SK-MEL-5 (cell line): ENCODE data around the gene SHB. TPM values are rescaled to one million over a fixed set of nuclear protein-coding genes. Genes with fewer than 3 reads are reported as not detected.

Experiments
- DNase-seq: peaks from one replicate; pipeline ENCODE4 v3.0.0-alpha.2; 2016; ENCODE audit warnings: low read depth, low spot score
- in situ Hi-C: cut with HindIII; loops from 2 replicates; pipeline ENCODE4 v1.10.0; 2016; ENCODE audit warnings: low sequenced_read_pairs, high pct_unique_total_duplicates, low pct_unique_long_range_greater_than_20kb
- total RNA-seq: library from RNA; depleted of rRNA; stranded (reverse); fragments of >200 nt; shearing (Covaris generic); gene quantifications from 2 replicates; pipeline ENCODE4 v1.2.3, GENCODE V29; 2014

The SHB gene
- total RNA-seq, 1 experiment from 2014 or later = 1.6 TPM

- in situ Hi-C loops = no loop called here
- no peak for DNase-seq
Measured at GRCh38 chr9:38020151-38021076, 48.6 kb downstream of the SHB start.

DNA sequence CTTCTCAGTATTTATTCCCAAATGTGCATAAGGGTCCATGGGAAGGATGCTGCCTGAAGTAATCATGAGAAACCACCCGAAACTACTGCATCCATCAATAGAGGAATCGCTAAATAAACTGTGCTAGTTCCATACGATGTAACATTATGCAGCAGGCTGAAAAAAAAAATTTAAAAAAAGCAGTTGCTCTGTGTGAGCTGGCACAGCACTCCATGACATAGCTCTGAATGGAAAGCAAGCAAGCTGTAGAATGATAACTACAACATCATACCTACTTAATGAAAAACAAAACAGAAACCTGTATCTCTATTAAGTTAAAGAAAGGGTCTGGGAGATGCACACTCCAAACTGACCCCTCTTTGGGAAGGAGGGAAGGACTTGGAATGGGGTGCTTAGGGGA lies 49.3 kb downstream of the SHB start:
- no peak for DNase-seq
- in situ Hi-C loops = no loop called here

- in situ Hi-C loops = no loop called here
- DNase-seq = no peak
Measured at GRCh38 chr9:38018958-38019602, 49.9 kb downstream of the SHB start.

GRCh38 chr9:38018241-38018957 lies 50.6 kb downstream of the SHB start:
- in situ Hi-C loops = no loop called here
- no peak for DNase-seq

DNA sequence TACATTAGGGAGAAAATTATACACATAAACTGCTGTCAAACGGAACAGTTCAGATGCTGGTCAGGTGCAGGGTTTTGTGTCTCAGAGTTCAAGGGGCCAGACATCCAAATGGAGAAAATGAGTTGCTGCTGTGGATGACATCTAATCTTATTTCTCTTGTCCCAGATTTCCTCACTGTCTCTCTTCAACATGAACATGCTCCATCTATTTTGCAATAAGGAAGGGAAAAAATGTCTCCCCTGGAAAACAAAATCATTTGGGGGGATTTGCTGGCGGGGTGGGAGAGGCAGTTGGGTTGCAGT lies 51.2 kb downstream of the SHB start:
- no peak for DNase-seq
- in situ Hi-C loops = no loop called here

GRCh38 chr9:38017149-38017884 lies 51.7 kb downstream of the SHB start:
- in situ Hi-C loops = no loop called here
- DNase-seq = no peak

DNA sequence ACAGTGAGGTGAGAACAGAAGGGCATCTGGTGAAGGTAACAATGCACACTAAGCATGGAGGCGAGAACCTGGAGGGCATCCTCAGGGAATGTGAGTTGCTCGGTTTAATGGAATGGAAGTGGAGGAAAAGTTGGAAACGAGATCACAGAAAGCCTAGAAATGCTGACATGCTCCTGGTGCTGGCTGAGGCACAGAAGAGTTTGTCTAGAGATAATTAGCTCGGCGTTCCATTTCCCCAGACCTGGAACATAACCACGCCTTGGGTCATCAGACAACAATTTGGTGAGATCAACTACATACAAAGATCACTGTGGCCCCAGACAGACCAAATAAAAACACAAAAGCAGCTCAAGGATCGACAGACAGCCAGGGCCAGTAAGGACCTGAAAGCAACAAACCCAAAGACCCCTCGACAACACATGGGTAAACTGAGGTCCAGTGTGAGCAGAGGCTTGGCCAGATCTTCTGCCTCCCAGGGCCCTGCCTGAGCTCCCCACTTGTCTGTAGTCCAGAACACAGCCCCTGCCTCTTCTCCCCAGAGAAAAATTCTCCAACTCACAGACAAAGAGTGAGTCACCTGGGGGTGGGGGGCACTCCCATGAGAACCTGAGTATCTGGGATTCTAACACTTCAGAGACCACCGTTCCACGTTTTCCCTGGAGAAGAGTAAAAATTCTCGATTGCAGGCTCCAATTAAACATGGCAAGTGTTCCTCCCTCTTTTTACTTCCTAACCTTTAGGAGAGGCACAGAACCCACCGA lies 52.5 kb downstream of the SHB start:
- DNase-seq = no peak

DNA sequence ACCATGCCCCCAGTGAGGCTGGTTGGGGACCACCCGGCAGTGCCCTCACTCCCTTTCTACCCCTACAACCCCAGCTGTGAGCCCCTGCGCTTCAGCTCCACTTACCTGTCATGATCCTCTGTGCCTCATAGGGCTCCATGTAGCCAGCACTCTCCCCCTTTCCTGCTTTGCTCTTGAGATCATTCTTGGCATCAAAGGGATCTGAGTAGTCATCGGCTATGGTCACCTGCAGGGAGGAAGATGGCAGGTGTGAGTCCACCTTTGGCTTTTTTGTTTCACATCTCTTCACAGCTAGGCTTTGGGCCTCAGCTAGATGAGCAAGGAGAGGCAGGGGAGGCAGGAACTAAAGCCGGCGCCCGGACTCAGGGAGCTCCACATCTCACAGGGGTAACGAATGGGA lies 53.1 kb downstream of the SHB start:
- DNase-seq = no peak
- in situ Hi-C loops = no loop called here

More for the DNA sequence above, 52.5 kb downstream of the SHB start:
- in situ Hi-C loops = no loop called here

DNA sequence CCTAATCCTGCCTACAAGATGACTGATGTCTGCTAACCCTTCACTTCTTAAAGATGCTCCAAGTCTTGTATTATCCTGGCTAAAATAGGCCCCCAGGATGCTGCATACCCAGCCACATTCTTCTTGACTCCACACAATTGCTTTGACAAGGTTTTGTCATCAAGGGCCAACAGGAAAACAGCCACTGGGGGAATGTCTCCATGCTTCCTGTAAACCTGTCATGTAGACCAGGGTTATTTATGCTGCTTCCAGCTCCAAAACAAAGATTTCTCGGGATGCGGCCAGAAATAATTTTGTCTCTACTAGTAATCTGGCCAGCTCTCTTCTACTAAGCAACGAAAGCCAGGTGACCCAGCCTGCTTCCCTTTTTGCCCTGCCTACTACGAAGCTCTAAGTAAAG lies 53.8 kb downstream of the SHB start:
- in situ Hi-C loops = no loop called here
- no peak for DNase-seq

GRCh38 chr9:38012767-38013450 lies 56.1 kb downstream of the SHB start:
- no peak for DNase-seq
- in situ Hi-C loops = no loop called here

DNA sequence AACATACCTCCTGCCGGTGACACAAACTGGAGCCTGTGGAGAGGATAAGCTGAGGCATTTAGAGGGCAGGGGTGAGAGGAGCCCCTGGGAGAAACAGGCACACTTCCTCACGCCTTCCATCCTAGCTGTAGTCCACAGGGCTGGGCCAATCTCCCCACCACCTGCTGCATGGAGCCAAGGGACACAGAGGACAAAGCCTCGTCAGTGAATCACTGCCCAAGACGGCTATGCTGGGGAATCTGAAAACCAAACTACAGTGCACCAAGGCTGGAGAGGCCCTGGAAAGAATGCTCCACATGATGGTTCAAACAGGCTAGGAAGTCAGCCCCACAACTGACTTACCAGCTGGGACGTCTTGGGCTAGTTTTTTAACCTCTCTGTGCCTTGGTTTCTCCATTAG lies 57.0 kb downstream of the SHB start:
- DNase-seq = no peak
- in situ Hi-C loops = no loop called here

GRCh38 chr9:38010918-38011704 lies 57.9 kb downstream of the SHB start:
- DNase-seq = no peak
- in situ Hi-C loops = no loop called here

DNA sequence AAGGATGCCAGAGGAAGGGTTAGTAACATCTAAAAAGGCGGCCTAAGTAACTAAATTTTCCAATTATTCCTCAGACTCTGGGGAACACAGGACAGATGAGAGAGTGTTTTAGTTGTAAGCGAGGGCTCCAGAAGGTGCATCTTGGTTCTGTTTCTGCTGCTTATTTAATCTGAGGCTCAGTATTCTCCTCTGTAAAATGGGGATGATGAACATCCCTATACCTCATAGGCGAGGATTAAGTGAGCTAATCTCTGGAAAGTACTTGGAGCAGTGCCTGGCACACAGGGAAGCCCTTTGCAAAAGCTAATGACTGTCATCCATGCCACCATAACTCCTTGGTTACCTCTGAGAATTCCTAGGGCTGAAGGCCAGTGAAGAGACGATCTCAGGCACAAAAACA lies 59.0 kb downstream of the SHB start:
- in situ Hi-C loops = no loop called here

DNA sequence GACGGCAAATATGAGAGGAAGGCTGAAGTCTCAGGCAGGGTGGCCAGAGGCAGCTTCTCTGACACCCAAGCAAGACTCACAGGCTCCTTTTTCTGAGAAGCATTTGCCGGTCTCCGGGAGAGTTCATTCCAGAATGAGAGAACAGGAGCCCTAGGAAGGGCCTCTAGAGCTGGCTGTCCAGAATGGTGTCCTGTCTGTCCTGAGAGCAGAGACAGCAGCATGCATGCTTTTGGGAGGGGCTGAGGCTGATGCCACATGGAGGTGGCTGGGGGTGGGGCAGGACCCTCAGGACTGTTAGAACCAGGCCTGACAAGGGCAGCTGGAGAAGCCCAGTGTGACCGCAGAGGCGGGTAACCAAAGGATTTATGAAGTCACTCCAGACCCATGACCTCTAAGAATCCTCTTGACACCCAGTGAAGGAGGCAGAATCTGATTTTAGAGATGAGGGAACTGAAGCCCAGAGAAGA lies 60.0 kb downstream of the SHB start:
- in situ Hi-C loops = no loop called here
- DNase-seq = no peak

More for the DNA sequence above, 59.0 kb downstream of the SHB start:
- DNase-seq = no peak

- in situ Hi-C loops = no loop called here
- no peak for DNase-seq
Measured at GRCh38 chr9:38008168-38009034, 60.6 kb downstream of the SHB start.
